GM19395 (cell line): ENCODE measurements around the gene STX8.
"Not testable (repeated sequence)": the region's sequence is repeated elsewhere in the genome, so short reads cannot be mapped to it uniquely, and the experiment has no call there.

Experiments
- ATAC-seq: cut with Tn5 transposase; IDR thresholded peaks from one replicate; pipeline ENCODE4 v1.9.1; 2021; ENCODE audit warnings: mild to moderate bottlenecking, moderate library complexity; ENCODE audit not compliant: unreplicated experiment

STX8 gene

DNA sequence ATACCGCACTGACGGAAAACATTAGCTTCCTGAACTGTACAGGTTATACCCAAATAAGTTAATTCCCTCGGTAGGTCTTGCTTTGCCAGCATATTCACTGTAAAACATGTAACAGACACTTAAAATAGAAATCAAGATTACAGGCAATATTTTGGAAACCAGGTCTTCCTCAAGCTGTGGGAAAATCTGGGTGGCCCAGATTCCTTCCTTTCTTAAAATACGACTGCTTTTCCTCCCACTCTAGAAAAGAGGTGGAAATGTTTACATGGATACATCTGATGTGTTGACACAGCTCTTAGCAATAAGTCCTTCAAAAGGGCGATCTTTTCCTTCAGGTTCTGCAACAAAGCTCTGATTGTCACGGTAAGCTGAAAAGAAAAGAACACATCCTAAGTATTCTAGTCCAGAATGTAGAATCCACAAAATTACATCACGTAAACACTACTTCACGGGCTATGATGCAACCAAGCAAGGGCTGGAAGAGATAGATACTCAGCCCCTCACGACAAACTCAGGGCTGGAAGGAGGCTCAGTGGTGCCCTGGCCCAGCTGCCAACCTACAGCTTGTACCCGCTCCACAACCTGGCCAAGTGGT, 18.4 kb downstream of the STX8 start:
- ATAC-seq: no peak

DNA sequence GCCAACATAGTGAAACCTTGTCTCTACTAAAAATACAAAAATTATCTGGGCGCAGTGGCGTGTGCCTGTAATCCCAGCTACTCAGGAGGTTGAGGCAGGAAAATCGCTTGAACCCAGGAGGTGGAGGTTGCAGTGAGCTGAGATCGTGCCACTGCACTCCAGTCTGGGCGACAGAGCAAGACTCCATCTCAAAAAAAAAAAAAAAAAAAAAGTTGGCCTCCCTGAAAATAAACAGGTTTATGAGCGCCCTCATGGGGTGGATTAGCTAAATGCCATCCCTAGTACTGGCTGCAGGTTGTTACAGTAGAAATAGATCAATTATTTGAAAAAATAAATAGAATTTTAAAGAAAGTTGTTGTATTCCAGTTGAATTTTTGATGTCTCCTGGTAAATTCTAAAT, 20.9 kb downstream of the STX8 start:
- not testable (repeated sequence) for ATAC-seq

- ATAC-seq: no peak
Measured at GRCh38 chr17:9553596-9553995, 22.0 kb downstream of the STX8 start.

DNA sequence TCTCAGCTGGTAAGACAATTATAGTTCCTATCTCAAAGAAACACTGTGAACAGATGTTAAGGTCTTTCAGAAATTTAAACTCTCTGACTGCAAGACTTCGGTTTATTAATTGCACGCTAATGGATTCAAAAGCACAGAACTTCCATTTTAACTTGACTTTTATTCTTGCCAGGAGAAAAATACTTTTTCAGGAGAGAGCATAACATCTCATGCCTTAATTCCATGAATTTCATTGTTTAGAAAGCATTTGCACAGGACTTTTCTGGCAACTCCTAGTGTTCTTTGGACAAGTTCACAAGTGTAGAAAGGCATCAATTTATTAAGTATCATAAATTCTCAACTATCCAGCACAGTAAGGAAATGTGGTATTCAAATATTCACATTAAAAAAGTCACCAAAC, 22.4 kb downstream of the STX8 start:
- ATAC-seq: no peak

DNA sequence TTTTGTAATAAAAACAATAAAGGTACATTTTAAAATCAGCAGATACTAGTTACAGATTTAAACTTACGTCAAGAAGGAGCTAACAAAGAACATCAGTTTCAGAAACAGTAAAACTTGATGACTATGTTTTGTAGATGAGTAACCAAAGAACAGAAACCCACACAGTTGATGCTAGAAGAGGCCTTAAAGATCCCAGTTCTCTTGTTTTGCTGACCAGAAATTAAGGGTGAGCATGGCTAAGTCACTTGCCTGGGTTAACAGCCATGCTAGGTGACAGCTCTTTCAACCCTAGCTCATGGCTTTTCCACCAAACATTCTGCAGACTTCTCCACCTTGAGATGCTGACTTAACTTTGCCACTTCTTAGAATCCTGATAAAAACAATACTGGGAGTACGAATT, 26.4 kb downstream of the STX8 start:
- no peak for ATAC-seq

DNA sequence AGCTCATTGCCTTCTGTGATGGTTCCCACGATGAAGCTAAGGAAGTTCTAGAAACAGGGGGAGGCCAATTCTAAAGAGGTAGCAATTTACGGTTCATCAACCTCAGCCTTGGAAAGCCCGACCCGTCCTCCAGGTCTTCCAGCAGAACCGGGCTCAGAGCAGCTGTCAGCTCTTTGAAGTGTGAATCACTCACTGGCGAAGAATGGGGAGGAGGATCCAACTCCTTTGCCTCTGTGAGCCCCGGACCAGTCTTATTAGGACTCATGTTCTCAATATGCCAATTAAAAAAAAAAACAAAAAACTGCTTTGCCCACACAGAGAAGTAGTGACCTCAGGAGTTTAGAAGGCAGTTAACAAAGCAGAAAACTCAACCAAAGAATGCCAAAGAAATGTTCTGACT, 31.4 kb downstream of the STX8 start:
- ATAC-seq: no peak

DNA sequence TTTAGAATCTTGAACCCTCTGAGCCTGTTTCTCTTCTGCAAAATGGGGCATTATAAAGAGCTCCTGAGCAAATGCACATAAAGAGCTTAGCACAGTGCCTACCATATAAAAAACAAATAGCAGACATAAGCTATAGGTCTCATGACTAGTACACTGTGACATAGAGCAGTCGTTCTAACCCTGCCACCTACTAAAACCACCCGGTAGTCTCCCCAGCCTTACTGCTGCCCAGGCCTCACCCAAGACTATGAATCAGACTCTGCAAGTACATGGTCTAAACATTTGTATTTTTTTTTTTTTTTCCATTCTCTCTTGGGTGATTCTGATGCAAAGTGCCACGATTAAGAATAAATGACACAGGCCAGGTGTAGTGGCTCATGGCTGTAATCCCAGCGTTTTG, 33.9 kb downstream of the STX8 start:
- no peak for ATAC-seq

DNA sequence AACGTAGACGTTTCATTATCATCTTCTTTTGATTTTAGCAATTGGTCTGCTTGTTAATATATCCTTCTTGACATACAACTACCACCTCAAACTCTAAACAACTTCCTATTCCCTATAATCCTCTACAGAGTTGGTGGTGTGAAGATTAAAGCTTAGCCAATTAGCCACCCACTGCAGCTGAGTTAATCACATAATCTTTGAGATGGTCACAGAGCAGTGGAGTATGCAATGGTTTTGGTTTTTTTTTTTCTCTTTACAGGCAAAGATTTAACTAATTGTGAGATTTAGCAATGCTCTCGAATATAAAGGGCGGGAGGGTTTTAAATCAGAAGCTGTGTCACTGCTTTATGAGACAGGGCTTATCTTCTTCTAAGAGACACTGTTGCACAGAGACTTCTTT, 37.0 kb downstream of the STX8 start:
- ATAC-seq: no peak

- ATAC-seq: no peak
Measured at GRCh38 chr17:9537177-9537776, 38.3 kb downstream of the STX8 start.

- ATAC-seq: no peak
Measured at GRCh38 chr17:9536061-9536460, 39.6 kb downstream of the STX8 start.

- no peak for ATAC-seq
Measured at GRCh38 chr17:9533441-9533840, 42.2 kb downstream of the STX8 start.

DNA sequence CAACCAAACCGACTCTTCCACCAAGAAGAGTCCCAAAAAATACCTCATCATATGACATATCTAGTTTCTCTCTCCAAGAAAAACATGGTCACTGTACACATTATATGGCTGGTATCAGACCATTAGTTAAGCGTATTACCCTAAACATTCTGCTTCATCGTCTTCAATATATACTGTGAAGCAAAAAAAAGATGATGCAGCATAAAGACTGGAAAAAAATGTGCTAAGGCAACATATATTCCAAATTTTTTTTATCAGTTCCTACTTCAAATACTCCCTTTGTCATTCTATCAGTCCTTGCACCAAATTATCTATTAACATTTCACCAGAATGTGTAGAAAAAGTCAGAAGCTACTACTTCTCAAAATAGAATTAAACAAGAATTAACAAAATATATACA, 42.9 kb downstream of the STX8 start:
- ATAC-seq: no peak

GRCh38 chr17:9531034-9531433, 44.6 kb downstream of the STX8 start:
- no peak for ATAC-seq

DNA sequence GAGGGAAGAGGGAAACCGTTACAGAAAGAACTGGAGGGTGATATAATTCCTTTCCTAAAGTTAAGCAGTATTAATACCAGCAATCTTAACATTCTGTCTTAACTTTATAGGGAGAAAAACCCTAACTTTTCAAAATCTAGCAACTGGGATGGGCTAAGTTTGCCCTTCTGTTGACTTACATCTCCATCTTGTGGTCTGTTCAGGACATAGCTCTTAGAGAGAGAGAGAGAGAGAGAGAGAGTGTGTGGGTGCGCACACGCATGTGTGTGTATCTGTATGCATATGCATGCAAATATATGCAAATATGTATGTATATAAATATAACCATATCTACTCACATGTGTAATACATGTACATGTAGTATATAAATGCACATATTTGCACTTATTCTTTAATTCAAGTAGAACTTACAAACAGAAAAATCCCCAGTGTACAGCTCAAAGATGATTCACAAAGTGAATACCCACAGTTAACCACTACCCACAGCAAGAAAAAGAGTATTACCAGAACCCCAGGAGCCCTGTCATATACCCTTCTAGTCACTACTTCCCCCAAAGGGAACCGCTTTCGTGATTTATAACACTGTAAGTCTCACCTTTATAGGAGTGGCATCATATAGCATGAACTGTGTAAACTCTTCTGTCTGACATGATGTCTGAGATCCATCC, 46.5 kb downstream of the STX8 start:
- no peak for ATAC-seq

- ATAC-seq: no peak
Measured at GRCh38 chr17:9527788-9528187, 47.8 kb downstream of the STX8 start.

DNA sequence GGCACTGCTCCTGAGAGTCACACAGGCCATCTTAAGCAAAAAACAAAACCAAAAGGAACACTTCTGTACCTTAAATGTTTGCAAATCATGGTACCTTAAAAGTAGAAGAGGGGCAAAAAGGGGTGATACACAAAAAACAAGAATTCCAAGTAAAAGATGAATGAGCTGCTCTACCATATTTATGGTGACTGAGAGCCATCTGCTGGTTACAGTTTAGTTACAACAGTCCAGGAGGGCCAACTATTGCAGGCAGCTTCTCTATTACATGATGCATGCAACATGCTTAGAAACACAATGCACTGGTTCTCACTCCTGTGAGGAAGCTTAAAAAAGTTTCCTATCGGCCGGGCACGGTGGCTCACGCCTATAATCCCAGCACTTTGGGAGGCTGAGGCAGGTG, 53.5 kb downstream of the STX8 start:
- ATAC-seq: no peak

GRCh38 chr17:9521062-9521461, 54.6 kb downstream of the STX8 start:
- no peak for ATAC-seq

DNA sequence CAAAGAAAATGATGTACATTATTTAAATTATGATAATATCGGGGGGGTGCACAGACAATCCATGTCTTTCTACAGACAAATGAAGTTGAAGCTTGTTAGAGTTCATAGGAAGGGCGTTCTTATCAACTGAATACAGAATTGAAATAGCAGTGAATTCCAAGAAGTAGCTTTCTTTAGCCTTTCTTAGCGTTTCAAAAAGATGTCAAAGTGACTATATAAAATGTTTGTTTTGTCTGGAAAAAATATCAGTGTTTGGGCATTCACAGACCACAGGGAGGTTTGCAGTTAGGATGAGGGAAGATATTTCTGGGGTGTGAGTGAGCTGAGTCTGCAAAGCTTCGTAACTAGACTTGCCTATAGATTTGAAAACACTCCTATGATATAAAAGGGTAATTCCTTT, 55.0 kb downstream of the STX8 start:
- no peak for ATAC-seq

GRCh38 chr17:9519583-9520272, 55.9 kb downstream of the STX8 start:
- no peak for ATAC-seq

DNA sequence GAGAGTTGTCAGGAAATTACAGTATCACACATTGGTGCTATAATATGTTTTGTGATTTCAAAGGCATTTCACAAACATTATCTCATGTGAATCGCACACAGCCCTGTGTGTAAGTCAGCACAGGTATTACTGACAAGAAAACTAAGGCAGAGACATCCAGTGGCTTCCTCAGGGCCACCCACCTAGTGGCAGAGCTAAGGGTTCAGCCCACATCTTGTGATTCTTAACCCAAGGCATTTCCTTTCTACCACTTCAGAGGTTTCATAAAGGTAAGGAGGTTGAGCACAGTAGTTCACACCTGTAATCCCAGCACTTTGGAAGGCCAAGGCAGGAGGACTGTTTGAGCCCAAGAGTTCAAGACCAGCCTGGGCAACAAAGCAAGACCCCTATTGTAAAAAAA, 58.2 kb downstream of the STX8 start:
- ATAC-seq: no peak

GRCh38 chr17:9513266-9513665, 62.4 kb downstream of the STX8 start:
- no peak for ATAC-seq
